ENCODE data around the gene GXYLT2. TPM values are rescaled to one million over a fixed set of nuclear protein-coding genes. Genes with fewer than 3 reads are reported as not detected.

Gene GXYLT2
- total RNA-seq, 4 donors from 2014 or later, result 12.8 to 51.2 (median 13.8) TPM

DNA sequence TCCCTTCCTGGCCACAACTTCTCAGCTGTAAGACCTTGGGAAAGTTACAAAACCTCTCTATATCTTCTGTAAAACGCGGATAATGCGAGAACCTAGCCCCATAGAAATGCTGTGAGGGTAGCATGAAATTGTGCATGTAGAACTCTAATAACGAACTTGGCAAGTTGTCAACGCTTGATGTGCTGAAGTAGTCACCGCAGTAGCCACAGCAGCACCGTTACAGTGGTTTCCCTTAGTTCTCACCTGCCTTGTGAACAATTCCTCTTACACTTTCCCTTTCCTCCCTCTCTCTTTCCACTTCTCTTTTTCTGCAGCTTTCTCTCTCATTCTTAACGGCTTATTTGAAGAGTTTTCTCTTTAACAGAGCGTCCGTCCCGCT is 39.2 kb upstream of the GXYLT2 start:
- DNase-seq (ENCODE audit: low spot score) (no peak), ATAC-seq (ENCODE audit: low FRiP score) (peak; percentile 19)
- TF ChIP-seq, protein P1, sequence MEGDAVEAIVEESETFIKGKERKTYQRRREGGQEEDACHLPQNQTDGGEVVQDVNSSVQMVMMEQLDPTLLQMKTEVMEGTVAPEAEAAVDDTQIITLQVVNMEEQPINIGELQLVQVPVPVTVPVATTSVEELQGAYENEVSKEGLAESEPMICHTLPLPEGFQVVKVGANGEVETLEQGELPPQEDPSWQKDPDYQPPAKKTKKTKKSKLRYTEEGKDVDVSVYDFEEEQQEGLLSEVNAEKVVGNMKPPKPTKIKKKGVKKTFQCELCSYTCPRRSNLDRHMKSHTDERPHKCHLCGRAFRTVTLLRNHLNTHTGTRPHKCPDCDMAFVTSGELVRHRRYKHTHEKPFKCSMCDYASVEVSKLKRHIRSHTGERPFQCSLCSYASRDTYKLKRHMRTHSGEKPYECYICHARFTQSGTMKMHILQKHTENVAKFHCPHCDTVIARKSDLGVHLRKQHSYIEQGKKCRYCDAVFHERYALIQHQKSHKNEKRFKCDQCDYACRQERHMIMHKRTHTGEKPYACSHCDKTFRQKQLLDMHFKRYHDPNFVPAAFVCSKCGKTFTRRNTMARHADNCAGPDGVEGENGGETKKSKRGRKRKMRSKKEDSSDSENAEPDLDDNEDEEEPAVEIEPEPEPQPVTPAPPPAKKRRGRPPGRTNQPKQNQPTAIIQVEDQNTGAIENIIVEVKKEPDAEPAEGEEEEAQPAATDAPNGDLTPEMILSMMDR (IDR thresholded peaks at IDR 0.05), result no peak

DNA sequence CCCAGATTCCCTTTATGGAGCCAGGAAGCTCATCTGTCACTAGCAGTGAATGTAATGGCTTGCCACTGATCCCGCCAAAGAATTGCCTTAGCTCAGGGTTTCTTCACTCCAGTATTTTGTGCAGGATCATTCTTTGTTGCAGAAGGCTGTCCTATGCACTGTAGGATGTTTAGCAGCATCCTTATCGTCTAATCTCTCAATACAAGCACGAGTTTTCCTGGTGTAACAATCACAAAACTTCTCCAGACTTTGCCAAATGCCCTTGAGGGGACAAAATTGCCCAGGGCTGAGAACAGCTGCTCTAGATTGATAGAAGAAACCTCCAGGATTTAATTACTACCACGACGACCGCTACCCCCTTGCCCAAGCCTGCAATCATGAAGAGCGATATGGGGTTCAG is 32.8 kb upstream of the GXYLT2 start:
- DNase-seq (ENCODE audit: low spot score) (no peak), ATAC-seq (ENCODE audit: low FRiP score) (no peak)
- TF ChIP-seq, protein P1 (IDR thresholded peaks at IDR 0.05), result no peak

DNA sequence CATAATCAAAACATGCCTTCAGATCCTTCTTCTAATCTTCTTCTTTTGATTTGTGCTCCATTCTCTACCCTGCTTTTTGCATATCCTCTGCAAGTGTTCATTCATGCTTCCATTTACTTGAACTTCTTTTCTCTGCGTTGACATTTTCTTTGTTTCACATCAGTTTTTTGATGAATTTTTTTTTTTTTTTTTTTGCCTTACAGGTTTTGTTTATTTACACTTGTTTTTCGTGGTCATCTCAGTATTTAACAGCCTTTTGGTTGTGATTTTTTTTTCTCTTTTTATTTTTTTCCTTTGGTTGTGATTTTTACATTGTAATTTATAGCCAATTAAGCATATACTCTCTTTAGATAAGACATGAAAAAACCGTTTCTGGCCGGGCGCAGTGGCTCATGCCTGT is 27.8 kb upstream of the GXYLT2 start:
- TF ChIP-seq, protein P1 (IDR thresholded peaks at IDR 0.05), result no peak
- ATAC-seq (ENCODE audit: low FRiP score) (no peak), DNase-seq (ENCODE audit: low spot score) (no peak)

DNA sequence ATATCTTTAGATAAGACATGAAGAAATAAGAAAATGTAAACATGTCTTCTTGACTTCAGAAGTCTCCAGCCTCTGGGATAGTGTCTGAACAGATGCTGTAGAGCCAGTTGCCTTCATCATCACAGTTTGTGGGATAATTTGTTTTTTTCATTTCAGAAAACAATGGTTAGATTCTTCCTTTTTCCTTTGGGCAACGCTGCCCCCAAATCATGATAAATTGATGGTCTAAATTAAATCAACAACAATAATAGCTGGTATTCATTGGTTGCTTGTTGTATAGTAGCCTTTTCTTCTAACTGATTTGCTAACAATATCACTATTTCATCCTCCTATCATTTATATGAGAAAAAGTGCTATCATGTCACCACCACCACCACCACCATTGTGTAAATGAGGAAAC is 27.0 kb upstream of the GXYLT2 start:
- TF ChIP-seq, protein P1 (IDR thresholded peaks at IDR 0.05), result no peak
- ATAC-seq (ENCODE audit: low FRiP score) (no peak), DNase-seq (ENCODE audit: low spot score) (no peak)

DNA sequence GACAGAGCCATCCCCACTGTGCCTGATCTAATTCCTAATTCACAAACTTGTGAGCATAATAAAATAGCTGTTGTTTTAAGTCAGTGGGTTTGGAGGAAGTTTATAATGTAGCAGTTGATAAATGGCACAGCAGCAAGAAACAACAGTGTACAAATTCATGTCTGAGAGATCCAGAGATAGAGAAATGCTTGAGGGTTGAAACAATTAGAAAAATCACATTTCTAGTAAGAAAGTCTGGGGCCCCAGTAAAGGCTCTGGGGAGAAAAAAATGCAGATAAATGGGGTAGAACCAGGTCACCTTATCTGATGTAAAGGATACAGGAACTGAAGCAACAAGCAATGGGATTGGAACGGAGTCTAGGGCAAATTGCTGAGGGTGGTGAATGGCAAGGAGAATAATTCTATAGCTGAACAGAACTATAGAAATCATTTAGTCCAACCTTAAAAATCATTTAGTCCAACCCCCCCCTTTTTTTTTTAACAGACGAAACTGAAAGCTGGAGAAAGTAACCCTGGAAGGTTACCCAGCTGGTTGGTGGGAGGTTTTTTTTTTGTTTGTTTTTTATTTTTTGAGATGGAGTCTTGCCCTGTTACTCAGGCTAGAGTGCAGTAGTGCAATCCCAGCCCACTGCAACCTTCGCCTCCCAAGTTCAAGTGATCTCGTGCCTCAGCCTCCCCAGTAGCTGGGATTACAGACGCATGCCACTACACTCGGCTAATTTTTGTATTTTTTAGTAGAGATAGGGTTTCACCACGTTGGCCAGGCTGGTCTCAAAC is 25.3 kb upstream of the GXYLT2 start:
- ATAC-seq (ENCODE audit: low FRiP score) (no peak), DNase-seq (ENCODE audit: low spot score) (no peak)
- TF ChIP-seq, protein P1 (IDR thresholded peaks at IDR 0.05), result no peak

DNA sequence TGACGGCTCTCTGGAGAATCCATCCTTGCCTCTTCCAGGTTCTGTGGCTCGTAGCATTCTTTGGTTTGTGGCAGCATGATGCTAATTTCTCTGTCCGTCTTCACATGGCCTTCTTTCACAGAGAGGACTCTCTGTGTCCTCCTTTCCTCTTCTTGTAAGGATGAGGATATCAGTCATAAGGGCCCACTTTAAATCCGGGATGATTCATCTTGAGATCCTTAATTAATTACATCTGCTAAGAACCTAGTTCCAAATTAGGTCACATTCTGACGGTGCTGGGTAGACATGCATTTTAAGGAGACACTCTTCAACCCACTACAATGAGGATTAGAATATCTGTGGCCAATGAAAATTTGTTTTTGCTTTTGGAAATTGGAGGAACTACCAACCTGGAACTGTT is 15.7 kb upstream of the GXYLT2 start:
- ATAC-seq (ENCODE audit: low FRiP score) (no peak), DNase-seq (ENCODE audit: low spot score) (no peak)
- TF ChIP-seq, protein P1 (IDR thresholded peaks at IDR 0.05), result no peak

DNA sequence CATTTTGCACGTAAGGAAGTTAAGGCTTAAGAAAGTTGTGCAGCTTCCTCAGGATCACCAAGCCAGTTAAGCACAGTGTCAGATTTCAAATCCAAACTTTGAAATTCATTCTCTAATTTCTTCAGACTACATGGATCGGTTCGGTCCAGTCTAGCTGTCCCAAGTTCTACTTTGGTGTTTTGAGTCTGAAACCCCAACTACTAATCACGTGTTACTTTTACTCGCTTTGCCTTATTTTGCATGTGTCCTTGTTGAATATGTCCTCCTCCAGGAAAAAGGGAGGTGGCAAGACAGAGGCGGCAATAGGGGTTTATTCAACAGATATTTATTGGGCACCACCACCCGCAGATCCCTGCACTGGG is 522 bp upstream of the GXYLT2 start:
- DNase-seq (ENCODE audit: low spot score) (no peak), ATAC-seq (ENCODE audit: low FRiP score) (peak; percentile 2)
- TF ChIP-seq, protein P1 (IDR thresholded peaks at IDR 0.05), result no peak
